SIG-M5 treated with dmso at 0.1 percent for 504 hours (cell line): ENCODE measurements around the gene MRPL3.

ENCODE experiments used
- DNase-seq: peaks from one replicate; lab custom pipeline; 2025; ENCODE audit not compliant: unreplicated experiment; lab: John Stamatoyannopoulos, UW

MRPL3 gene

DNA sequence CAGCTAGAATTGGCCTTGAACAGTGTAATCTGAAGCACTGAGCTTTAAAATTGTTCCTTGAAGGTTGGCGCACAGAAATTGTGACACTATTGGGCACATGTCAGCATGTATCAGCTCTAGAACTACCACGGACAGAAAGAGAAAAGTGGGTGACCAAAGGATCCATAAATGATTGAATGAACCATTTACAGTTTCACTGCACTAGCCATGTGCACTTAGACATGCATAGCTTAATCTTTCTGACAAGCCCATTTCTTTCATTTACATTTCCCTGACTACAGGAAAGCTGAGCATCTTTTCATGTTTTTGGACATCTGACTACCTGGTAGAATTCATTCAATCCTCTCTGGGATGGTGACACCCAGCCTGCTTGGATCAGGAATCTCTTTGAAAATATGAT is 85.0 kb downstream of the MRPL3 start:
- DNase-seq: no peak
